Activated naive CD8-positive, alpha-beta T cell treated with anti-CD3 and anti-CD28 coated beads for 36 hours (primary cell): Measurements from ENCODE around the gene ZBTB4. TPM values are rescaled to one million over a fixed set of nuclear protein-coding genes. Genes with fewer than 3 reads are reported as not detected.
A peak's percentile ranks its signal among the peaks of the same experiment; 100 is the strongest.
"Not testable (repeated sequence)": the region's sequence is repeated elsewhere in the genome, so short reads cannot be mapped to it uniquely, and the experiment has no call there.

Experiments
- DNase-seq: peaks from one replicate; pipeline ENCODE4 v3.0.0; 2021
- H3K27ac Mint-ChIP-seq: one replicate; pipeline ENCODE4 v1.8.0; 2022; ENCODE audit warnings: mild to moderate bottlenecking, moderate library complexity, mixed read lengths
- H3K27me3 Mint-ChIP-seq: one replicate; pipeline ENCODE4 v1.8.0; 2022; ENCODE audit warnings: mild to moderate bottlenecking, mixed read lengths
- H3K36me3 Mint-ChIP-seq: one replicate; pipeline ENCODE4 v1.8.0; 2021; ENCODE audit warnings: mild to moderate bottlenecking, mixed read lengths
- H3K4me1 Mint-ChIP-seq: one replicate; pipeline ENCODE4 v1.8.0; 2021; ENCODE audit warnings: mixed read lengths
- H3K4me3 Mint-ChIP-seq: one replicate; pipeline ENCODE4 v1.8.0; 2022; ENCODE audit warnings: mild to moderate bottlenecking, moderate library complexity, mixed read lengths
- H3K9me3 Mint-ChIP-seq: one replicate; pipeline ENCODE4 v1.8.0; 2022; ENCODE audit warnings: mixed read lengths
- total RNA-seq, 2 experiments: library from RNA; stranded (reverse); gene quantifications; one replicate each; pipeline ENCODE4 v1.2.3, GENCODE V29; 2021

The ZBTB4 gene
- total RNA-seq, 2 experiments from 2014 or later: 16.7 TPM

DNA sequence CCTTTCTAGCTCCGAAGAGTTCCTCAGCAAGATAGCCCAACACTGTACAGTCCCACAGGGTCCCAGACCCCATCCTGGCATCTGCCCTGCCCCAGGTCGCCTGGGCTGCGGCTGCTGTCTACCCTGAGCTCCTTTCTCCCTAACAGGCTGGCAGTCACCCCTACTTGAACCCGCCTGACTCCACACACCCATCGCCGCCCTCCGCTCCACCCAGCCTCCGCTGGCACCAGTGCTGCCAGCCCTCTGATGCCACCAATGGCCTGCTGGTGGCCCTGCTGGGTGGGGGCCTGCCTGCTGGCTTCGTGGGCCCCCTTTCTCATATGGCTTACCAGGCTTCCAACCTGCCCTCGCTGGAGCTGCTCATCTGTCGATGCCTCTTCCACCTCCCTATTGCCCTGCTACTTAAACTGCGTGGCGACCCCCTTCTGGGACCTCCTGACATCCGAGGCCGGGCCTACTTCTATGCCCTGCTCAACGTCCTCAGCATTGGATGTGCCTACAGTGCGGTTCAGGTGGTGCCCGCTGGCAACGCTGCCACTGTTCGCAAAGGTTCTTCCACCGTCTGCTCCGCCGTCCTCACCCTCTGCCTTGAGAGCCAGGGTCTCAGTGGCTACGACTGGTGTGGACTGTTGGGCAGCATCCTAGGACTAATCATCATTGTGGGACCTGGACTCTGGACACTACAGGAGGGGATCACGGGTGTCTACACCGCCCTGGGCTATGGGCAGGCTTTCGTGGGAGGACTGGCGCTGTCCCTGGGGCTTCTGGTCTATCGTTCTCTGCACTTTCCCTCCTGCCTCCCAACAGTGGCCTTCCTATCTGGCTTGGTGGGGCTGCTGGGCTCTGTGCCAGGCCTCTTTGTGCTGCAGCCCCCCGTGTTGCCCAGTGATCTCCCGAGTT is 2.7 kb upstream of the ZBTB4 start:
- H3K27me3 Mint-ChIP-seq, DNase-seq, H3K9me3 Mint-ChIP-seq: not testable (repeated sequence)
- Mint-ChIP-seq H3K4me1 (peaks cover 50% of the 10 kb centered on the region), H3K4me3 (peak overlapping the region; percentile 92), H3K27ac (peak overlapping the region; percentile 100), H3K36me3 (peaks cover 25% of the 10 kb centered on the region)

DNA sequence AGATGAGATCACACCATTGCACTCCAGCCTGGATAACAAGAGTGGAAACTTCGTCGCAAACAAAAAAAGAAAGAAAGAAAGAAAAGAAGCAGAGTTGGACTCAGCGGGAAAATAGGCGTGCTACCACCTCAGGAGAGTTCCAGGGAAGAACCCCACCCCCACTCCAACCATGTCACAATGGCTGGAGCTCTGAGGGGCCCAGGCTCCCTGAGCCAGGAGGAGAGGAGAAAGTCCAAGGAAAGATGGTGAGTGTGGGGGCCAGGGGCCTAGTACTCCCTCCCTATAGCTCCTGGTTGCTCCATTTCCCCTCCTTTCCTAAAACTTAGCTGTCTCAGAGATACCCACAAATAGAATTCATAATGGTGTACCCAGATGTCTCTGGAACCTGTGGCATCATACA is 1.8 kb upstream of the ZBTB4 start, which contains the start of gene SLC35G6:
SLC35G6 (plus strand) TSS at position 172 of the 400 bp plus-strand sequence; CDS start at position 243, 71 bp downstream.
- H3K9me3 Mint-ChIP-seq, H3K27me3 Mint-ChIP-seq, DNase-seq: not testable (repeated sequence)
- H3K4me3 Mint-ChIP-seq: peak within 1 kb of the TSS; percentile 86
- peaks cover 55% of the 10 kb centered on the region for H3K4me1 Mint-ChIP-seq
- peak within 1 kb of the TSS; percentile 100 for H3K27ac Mint-ChIP-seq
- peaks cover 26% of the 10 kb centered on the region for H3K36me3 Mint-ChIP-seq

GRCh38 chr17:7480089-7480384 is 606 bp upstream of the ZBTB4 start:
- H3K4me3 Mint-ChIP-seq: peak overlapping the region; percentile 86
- H3K27me3 Mint-ChIP-seq: no peaks in the 10 kb centered on the region
- H3K36me3 Mint-ChIP-seq: peaks cover 22% of the 10 kb centered on the region
- peak overlapping the region; percentile 92 for H3K27ac Mint-ChIP-seq
- no peak for DNase-seq
- H3K4me1 Mint-ChIP-seq: peaks cover 54% of the 10 kb centered on the region
- no peaks in the 10 kb centered on the region for H3K9me3 Mint-ChIP-seq

DNA sequence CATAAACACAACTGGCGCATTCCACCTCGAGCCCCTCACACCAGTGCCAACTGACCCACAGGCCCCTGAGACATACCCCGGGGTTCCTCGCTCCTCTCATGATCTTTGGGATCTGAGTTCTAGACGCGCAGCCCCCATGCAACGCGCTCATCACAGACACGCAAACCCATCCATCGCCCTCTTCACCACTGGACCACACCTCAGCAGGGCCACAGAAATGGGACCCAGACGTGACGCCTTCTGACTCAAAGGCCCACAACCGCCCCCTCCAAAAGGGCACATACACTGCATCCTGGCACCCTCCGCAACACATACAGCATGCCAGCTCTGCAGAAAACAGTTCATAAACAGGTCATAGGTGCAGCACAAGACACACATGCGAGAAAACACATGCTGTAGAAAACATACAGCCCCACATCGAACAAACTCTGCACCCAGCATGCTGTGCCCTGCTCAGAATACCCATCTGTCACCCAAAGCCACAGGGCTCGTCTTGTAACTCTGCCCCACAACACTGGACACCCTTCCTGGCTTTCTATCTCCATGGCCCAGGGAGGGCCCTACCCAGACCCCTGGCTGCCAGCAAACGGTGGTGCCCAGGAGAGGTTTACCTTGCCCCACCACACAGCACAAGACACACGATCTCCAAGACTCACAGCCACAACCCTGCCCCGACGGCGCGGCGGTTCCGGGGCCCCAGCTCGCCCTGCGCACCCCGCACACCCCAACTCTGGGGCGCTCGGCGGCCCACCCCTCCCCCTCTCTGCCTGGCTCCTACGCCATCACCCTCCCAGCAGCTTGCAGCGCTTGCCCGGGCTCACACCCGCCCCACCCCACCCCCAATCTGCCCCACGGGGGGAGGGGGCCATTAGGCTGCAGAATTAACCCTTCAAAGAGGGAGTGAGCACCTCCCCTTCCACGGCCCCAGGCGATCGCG is 887 bp downstream of the ZBTB4 start:
- no peaks in the 10 kb centered on the region for H3K9me3 Mint-ChIP-seq
- peaks cover 51% of the 10 kb centered on the region for H3K4me1 Mint-ChIP-seq
- H3K36me3 Mint-ChIP-seq: peaks cover 17% of the 10 kb centered on the region
- no peaks in the 10 kb centered on the region for H3K27me3 Mint-ChIP-seq
- H3K4me3 Mint-ChIP-seq: peak overlapping the region; percentile 90
- DNase-seq: peak; percentile 70
- peak overlapping the region; percentile 92 for H3K27ac Mint-ChIP-seq

- H3K4me1 Mint-ChIP-seq: peaks cover 48% of the 10 kb centered on the region
Measured at GRCh38 chr17:7477392-7478275, 1.8 kb downstream of the ZBTB4 start.

GRCh38 chr17:7476951-7477350 is 2.5 kb downstream of the ZBTB4 start:
- Mint-ChIP-seq H3K36me3 (peaks cover 17% of the 10 kb centered on the region), H3K4me1 (peaks cover 45% of the 10 kb centered on the region), H3K9me3 (no peaks in the 10 kb centered on the region), H3K27ac (peak overlapping the region; percentile 92), H3K27me3 (no peaks in the 10 kb centered on the region), H3K4me3 (peak overlapping the region; percentile 90)
- no peak for DNase-seq

More at GRCh38 chr17:7477392-7478275, 1.8 kb downstream of the ZBTB4 start:
- Mint-ChIP-seq H3K36me3 (peaks cover 17% of the 10 kb centered on the region), H3K27me3 (no peaks in the 10 kb centered on the region), H3K9me3 (no peaks in the 10 kb centered on the region), H3K4me3 (peak overlapping the region; percentile 90), H3K27ac (peak overlapping the region; percentile 92)
- peak; percentile 53 for DNase-seq

GRCh38 chr17:7476494-7476893 is 2.9 kb downstream of the ZBTB4 start:
- DNase-seq: no peak
- peak overlapping the region; percentile 92 for H3K27ac Mint-ChIP-seq
- H3K9me3 Mint-ChIP-seq: no peaks in the 10 kb centered on the region
- peak overlapping the region; percentile 56 for H3K4me3 Mint-ChIP-seq
- peaks cover 45% of the 10 kb centered on the region for H3K4me1 Mint-ChIP-seq
- H3K36me3 Mint-ChIP-seq: peaks cover 17% of the 10 kb centered on the region
- no peaks in the 10 kb centered on the region for H3K27me3 Mint-ChIP-seq

- Mint-ChIP-seq H3K27ac (peak overlapping the region; percentile 92), H3K27me3 (no peaks in the 10 kb centered on the region), H3K4me1 (peaks cover 43% of the 10 kb centered on the region), H3K9me3 (no peaks in the 10 kb centered on the region), H3K4me3 (peak overlapping the region; percentile 56), H3K36me3 (peaks cover 17% of the 10 kb centered on the region)
- no peak for DNase-seq
Measured at GRCh38 chr17:7475764-7476422, 3.5 kb downstream of the ZBTB4 start.

DNA sequence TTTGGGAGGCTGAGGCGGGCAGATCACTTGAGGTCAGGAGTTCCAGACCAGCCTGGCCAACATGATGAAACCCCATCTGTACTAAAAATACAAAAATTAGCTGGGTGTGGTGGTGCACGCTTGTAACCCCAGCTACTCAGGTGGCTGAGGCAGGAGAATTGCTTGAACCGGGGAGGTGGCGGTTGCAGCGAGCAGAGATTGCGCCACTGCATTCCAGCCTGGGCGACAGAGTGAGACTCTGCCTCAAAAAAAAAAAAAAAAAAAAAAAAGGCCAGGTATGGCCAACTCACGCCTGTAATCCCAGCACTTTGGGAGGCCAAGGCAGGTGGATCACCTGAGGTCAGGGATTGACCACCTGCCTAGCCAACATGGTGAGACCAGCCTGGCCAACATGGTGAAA is 4.7 kb downstream of the ZBTB4 start:
- H3K27ac Mint-ChIP-seq, H3K9me3 Mint-ChIP-seq, DNase-seq, H3K27me3 Mint-ChIP-seq, H3K4me3 Mint-ChIP-seq: not testable (repeated sequence)
- Mint-ChIP-seq H3K36me3 (peaks cover 15% of the 10 kb centered on the region), H3K4me1 (peaks cover 36% of the 10 kb centered on the region)

- Mint-ChIP-seq H3K36me3 (peaks cover 11% of the 10 kb centered on the region), H3K27me3 (no peaks in the 10 kb centered on the region), H3K4me1 (peaks cover 38% of the 10 kb centered on the region), H3K4me3 (no peak overlapping the region), H3K9me3 (no peaks in the 10 kb centered on the region), H3K27ac (peak overlapping the region; percentile 70)
- no peak for DNase-seq
Measured at GRCh38 chr17:7471729-7472128, 7.7 kb downstream of the ZBTB4 start.

DNA sequence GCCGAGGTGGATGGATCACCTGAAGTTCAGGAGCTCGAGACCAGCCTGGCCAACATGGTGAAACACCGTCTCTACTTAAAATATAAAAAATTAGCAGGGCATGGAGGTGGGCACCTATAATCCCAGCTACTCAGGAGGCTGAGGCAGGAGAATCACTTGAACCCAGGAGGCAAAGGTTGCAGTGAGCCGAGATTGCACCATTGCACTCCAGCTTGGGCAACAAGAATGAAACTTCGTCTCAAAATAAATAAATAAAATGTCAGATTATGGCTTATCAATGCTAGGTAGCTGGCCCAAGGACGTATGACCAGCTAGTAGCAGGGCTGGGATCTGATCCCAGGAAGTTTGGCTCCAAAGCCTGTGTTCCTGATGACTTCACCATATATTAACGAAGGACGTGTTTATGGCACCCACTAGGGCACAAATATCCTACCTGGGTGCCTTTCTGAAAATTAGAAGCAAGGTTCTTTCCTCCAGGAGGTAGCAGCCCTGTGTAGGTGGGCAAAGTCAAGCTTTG is 8.9 kb downstream of the ZBTB4 start:
- H3K4me3 Mint-ChIP-seq, DNase-seq, H3K36me3 Mint-ChIP-seq, H3K27me3 Mint-ChIP-seq, H3K9me3 Mint-ChIP-seq, H3K27ac Mint-ChIP-seq: not testable (repeated sequence)
- H3K4me1 Mint-ChIP-seq: peaks cover 30% of the 10 kb centered on the region

- not testable (repeated sequence) for DNase-seq, H3K27ac Mint-ChIP-seq, H3K9me3 Mint-ChIP-seq, H3K27me3 Mint-ChIP-seq, H3K4me3 Mint-ChIP-seq, H3K36me3 Mint-ChIP-seq
- peaks cover 30% of the 10 kb centered on the region for H3K4me1 Mint-ChIP-seq
Measured at GRCh38 chr17:7469843-7470242, 9.6 kb downstream of the ZBTB4 start.

GRCh38 chr17:7468804-7469389 is 10.5 kb downstream of the ZBTB4 start:
- H3K27me3 Mint-ChIP-seq: no peaks in the 10 kb centered on the region

More at GRCh38 chr17:7468804-7469389, 10.5 kb downstream of the ZBTB4 start:
- no peak overlapping the region for H3K4me3 Mint-ChIP-seq
- DNase-seq: no peak
- peaks cover 4% of the 10 kb centered on the region for H3K36me3 Mint-ChIP-seq
- no peaks in the 10 kb centered on the region for H3K9me3 Mint-ChIP-seq
- H3K27ac Mint-ChIP-seq: no peak overlapping the region
- H3K4me1 Mint-ChIP-seq: peaks cover 30% of the 10 kb centered on the region
